ENCODE results near the gene SIK3. TPM values are rescaled to one million over a fixed set of nuclear protein-coding genes. Genes with fewer than 3 reads are reported as not detected.

SIK3 gene
- total RNA-seq, 2 donors from 2014 or later, result 37.2 to 43.5 TPM

- H3K4me1 ChIP-seq (ENCODE audit: control insufficient read depth, insufficient read depth, low read length), result peaks cover 5% of the 10 kb centered on the region
- no peak overlapping the region for H3K4me3 ChIP-seq (ENCODE audit: low read length)
- Mint-ChIP-seq H3K36me3 (ENCODE audit: low read depth) (no peaks in the 10 kb centered on the region), H3K9me3 (no peaks in the 10 kb centered on the region), H3K4me3 (no peak overlapping the region), H3K4me1 (peaks cover 33% of the 10 kb centered on the region), H3K27ac (no peak overlapping the region), H3K27me3 (ENCODE audit: insufficient read depth) (no peaks in the 10 kb centered on the region)
- H3K9me3 ChIP-seq (ENCODE audit: control insufficient read depth, low read length), result no peaks in the 10 kb centered on the region
- no peak overlapping the region for H3K9ac ChIP-seq (ENCODE audit: extremely low read depth, low read length, poor library complexity, severe bottlenecking)
- no peak for DNase-seq
- H3K27me3 ChIP-seq (ENCODE audit: control insufficient read depth, insufficient read depth, low read length, poor library complexity, severe bottlenecking), result no peaks in the 10 kb centered on the region
- 94 to 100% methylated on average over 3 of the region's 3 CpGs for WGBS, 2 experiments (ENCODE audit: insufficient coverage in 1 of 2, insufficient read length in 1 of 2)
- H3K36me3 ChIP-seq (ENCODE audit: control insufficient read depth, insufficient read depth, low read length), result no peaks in the 10 kb centered on the region
- no peak for TF ChIP-seq CTCF (conservative IDR thresholded peaks at IDR 0.05)
- no peak overlapping the region for H3K27ac ChIP-seq (ENCODE audit: low read depth, low read length)
Measured at GRCh38 chr11:117023178-117023577, 75.0 kb downstream of the SIK3 start.

GRCh38 chr11:117022526-117022925 is 75.7 kb downstream of the SIK3 start:
- DNase-seq, result no peak
- Mint-ChIP-seq H3K9me3 (no peaks in the 10 kb centered on the region), H3K27me3 (ENCODE audit: insufficient read depth) (no peaks in the 10 kb centered on the region), H3K36me3 (ENCODE audit: low read depth) (no peaks in the 10 kb centered on the region), H3K27ac (no peak overlapping the region), H3K4me3 (no peak overlapping the region), H3K4me1 (peaks cover 33% of the 10 kb centered on the region)
- Histone ChIP-seq H3K27ac (ENCODE audit: low read depth, low read length) (no peak overlapping the region), H3K9ac (ENCODE audit: extremely low read depth, low read length, poor library complexity, severe bottlenecking) (no peak overlapping the region), H3K4me1 (ENCODE audit: control insufficient read depth, insufficient read depth, low read length) (peaks cover 5% of the 10 kb centered on the region), H3K36me3 (ENCODE audit: control insufficient read depth, insufficient read depth, low read length) (no peaks in the 10 kb centered on the region), H3K27me3 (ENCODE audit: control insufficient read depth, insufficient read depth, low read length, poor library complexity, severe bottlenecking) (no peaks in the 10 kb centered on the region), H3K4me3 (ENCODE audit: low read length) (no peak overlapping the region), H3K9me3 (ENCODE audit: control insufficient read depth, low read length) (no peaks in the 10 kb centered on the region)
- no peak for TF ChIP-seq CTCF (conservative IDR thresholded peaks at IDR 0.05)
- 82% methylated on average over 3 of the region's 3 CpGs; no CpG with 5 or more reads in 1 of the 2 experiments for WGBS, 2 experiments (ENCODE audit: insufficient coverage in 1 of 2, insufficient read length in 1 of 2)

DNA sequence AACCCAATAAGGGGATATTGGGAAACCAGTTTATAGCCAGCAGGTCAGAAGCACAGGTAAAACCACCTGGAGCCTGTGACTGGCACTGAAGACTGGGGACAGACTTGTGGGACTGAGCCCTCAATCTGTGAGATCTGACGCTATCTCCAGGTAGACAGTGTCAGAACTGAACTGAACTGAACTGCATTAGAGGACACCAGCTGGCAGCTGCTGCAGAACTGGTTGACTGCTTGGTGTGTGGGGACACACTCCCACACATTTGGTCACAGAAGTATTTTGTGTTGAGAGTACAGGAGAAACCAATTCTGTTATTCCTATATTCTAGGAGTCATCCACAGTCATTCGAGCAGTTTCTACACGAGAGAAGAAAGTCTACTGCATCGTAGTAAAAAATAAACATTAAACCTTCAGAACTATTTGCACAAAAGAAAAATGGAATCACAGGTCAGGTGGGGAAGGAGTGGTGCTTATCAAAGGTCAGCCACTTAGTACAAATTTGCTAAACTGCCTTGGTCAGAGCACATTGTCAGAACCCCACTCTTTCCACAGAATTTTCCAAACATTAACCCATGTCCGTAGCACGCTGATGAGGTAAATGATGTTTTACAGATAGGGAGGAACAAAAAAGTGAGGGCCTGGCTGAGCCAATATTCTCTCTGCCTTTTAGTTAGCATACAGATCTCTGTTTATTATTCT is 77.2 kb downstream of the SIK3 start:
- Histone ChIP-seq H3K4me3 (ENCODE audit: low read length) (no peak overlapping the region), H3K27me3 (ENCODE audit: control insufficient read depth, insufficient read depth, low read length, poor library complexity, severe bottlenecking) (no peaks in the 10 kb centered on the region), H3K4me1 (ENCODE audit: control insufficient read depth, insufficient read depth, low read length) (peaks cover 5% of the 10 kb centered on the region), H3K36me3 (ENCODE audit: control insufficient read depth, insufficient read depth, low read length) (peaks cover 5% of the 10 kb centered on the region), H3K9me3 (ENCODE audit: control insufficient read depth, low read length) (no peaks in the 10 kb centered on the region), H3K27ac (ENCODE audit: low read depth, low read length) (no peak overlapping the region), H3K9ac (ENCODE audit: extremely low read depth, low read length, poor library complexity, severe bottlenecking) (no peak overlapping the region)
- Mint-ChIP-seq H3K36me3 (ENCODE audit: low read depth) (peaks cover 2% of the 10 kb centered on the region), H3K9me3 (no peaks in the 10 kb centered on the region), H3K27me3 (ENCODE audit: insufficient read depth) (no peaks in the 10 kb centered on the region), H3K27ac (peak overlapping the region; percentile 5), H3K4me3 (no peak overlapping the region), H3K4me1 (peaks cover 33% of the 10 kb centered on the region)
- DNase-seq, result no peak
- TF ChIP-seq CTCF (conservative IDR thresholded peaks at IDR 0.05), result no peak
- 91 to 100% methylated on average over 4 to 6 of the region's 6 CpGs for WGBS, 2 experiments (ENCODE audit: insufficient coverage in 1 of 2, insufficient read length in 1 of 2)
